Caco-2 (cell line): ENCODE measurements around the gene R3HDM2. TPM values are rescaled to one million over a fixed set of nuclear protein-coding genes. Genes with fewer than 3 reads are reported as not detected.

Source experiments
- BruUV-seq: library from RNA; stranded (reverse); fragments of 400-500 nt; replicated peaks from 2 replicates; lab custom pipeline; 2021; lab: Mats Ljungman, UMichigan
- CTCF ChIA-PET: fragments of 300-600 bp; sonication (Branson Sonifier 250); formaldehyde crosslinking; loops from one replicate; lab custom pipeline; 2022; ENCODE audit warnings: antibody characterized with exemption; lab: Charles Lee
- POLR2A ChIA-PET: fragments of 300-600 bp; sonication (Branson Sonifier 250); formaldehyde crosslinking; loops from one replicate; lab custom pipeline; 2022; ENCODE audit warnings: antibody characterized with exemption; lab: Charles Lee
- DNase-seq, 2 experiments: peaks; one replicate each; pipeline versions ENCODE4 v3.0.0 to v3.0.0-alpha.2; 2020 to 2022
- H3K27me3 ChIP-seq: replicated peaks from 2 replicates; pipeline ENCODE4 v1.6.0; 2011; ENCODE audit warnings: low read length; ENCODE audit not compliant: control insufficient read depth, insufficient read depth
- H3K36me3 ChIP-seq: 2 replicates; pipeline ENCODE4 v1.5.1; 2011; ENCODE audit warnings: low read length; ENCODE audit not compliant: control insufficient read depth, insufficient read depth
- H3K4me1 ChIP-seq: fragments of 250-450 bp; sonication (Bioruptor Pico); 2 replicates; pipeline ENCODE4 v1.5.1; 2020; ENCODE audit warnings: mild to moderate bottlenecking
- H3K4me3 ChIP-seq: 2 replicates; pipeline ENCODE4 v1.5.1; 2011; ENCODE audit warnings: low read depth, mild to moderate bottlenecking, control low read depth, low read length
- H3K9me3 ChIP-seq: fragments of 250-450 bp; sonication (Bioruptor Pico); 2 replicates; pipeline ENCODE4 v1.5.1; 2020; ENCODE audit warnings: mild to moderate bottlenecking, moderate library complexity
- H3K27ac Mint-ChIP-seq: one replicate; pipeline ENCODE4 v1.8.0; 2022; ENCODE audit warnings: mixed read lengths; ENCODE audit not compliant: unreplicated experiment
- H3K27me3 Mint-ChIP-seq: one replicate; pipeline ENCODE4 v1.8.0; 2022; ENCODE audit warnings: mixed read lengths; ENCODE audit not compliant: insufficient read depth, unreplicated experiment
- H3K36me3 Mint-ChIP-seq: one replicate; pipeline ENCODE4 v1.8.0; 2022; ENCODE audit warnings: mild to moderate bottlenecking, mixed read lengths; ENCODE audit not compliant: insufficient read depth, unreplicated experiment
- H3K4me1 Mint-ChIP-seq: one replicate; pipeline ENCODE4 v1.8.0; 2022; ENCODE audit warnings: low read depth, mixed read lengths; ENCODE audit not compliant: unreplicated experiment
- H3K4me3 Mint-ChIP-seq: one replicate; pipeline ENCODE4 v1.8.0; 2022; ENCODE audit warnings: mild to moderate bottlenecking, moderate library complexity, mixed read lengths; ENCODE audit not compliant: unreplicated experiment
- H3K9me3 Mint-ChIP-seq: one replicate; pipeline ENCODE4 v1.8.0; 2022; ENCODE audit warnings: mixed read lengths; ENCODE audit not compliant: unreplicated experiment
- intact Hi-C: fragments of 100-400 bp; cut with micrococcal nuclease; formaldehyde crosslinking; loops from one replicate; pipeline ENCODE4 v1.10.0; 2022; ENCODE audit not compliant: unreplicated experiment
- total RNA-seq: library from RNA; stranded (reverse); gene quantifications from 2 replicates; pipeline ENCODE4 v1.2.3, GENCODE V29; 2022
- TF ChIP-seq, protein P1 (sequence below), 2 experiments: fragments of 200-600 bp in 1 of 2; IDR thresholded peaks; 1 replicate in 1 of 2; 2 replicates in 1 of 2; pipeline versions ENCODE4 v1.5.1 to v1.8.0; 2011 to 2022; ENCODE audit warnings: antibody characterized with exemption in 1 of 2, control low read depth in 1 of 2, inconsistent platforms in 1 of 2, low read depth in 1 of 2, low read length in 1 of 2, mild to moderate bottlenecking in 1 of 2, moderate library complexity in 1 of 2; ENCODE audit not compliant: insufficient read depth in 1 of 2, severe bottlenecking in 1 of 2, unreplicated experiment in 1 of 2

R3HDM2 gene
- total RNA-seq, 1 experiment from 2014 or later: 33.7 TPM

DNA sequence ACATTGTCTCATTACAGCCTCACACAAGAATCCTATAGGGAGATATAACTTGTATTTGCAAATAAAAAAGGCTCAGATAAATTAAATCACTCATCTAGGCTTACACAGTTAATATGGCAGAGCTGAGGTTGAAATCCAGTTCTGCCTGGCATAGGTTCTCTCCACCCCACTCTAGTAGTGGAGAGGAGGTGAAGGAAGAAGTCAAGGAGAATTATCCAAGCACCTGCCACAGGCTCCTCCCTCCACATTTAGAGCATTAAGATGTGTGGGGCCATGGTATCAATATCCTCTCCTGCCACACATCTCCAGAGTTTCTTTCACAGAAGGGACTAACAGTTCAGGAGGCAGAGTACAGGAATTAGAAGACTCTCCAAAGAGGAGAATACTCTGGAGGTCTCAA lies 157.3 kb downstream of the R3HDM2 start:
- H3K9me3 ChIP-seq: no peaks in the 10 kb centered on the region
- H3K36me3 ChIP-seq: peaks cover 2% of the 10 kb centered on the region; the same call in 1 of the 2 replicates
- H3K36me3 Mint-ChIP-seq: no peaks in the 10 kb centered on the region
- H3K4me3 ChIP-seq: no peak overlapping the region
- BruUV-seq: no TSS peak
- H3K27me3 ChIP-seq: no peaks in the 10 kb centered on the region
- DNase-seq: no peak
- intact Hi-C loops: loop anchor here (1.0 kb wide), 1 partner anchor 21 kb away; no protein-coding TSS in a partner anchor
- no peaks in the 10 kb centered on the region for H3K9me3 Mint-ChIP-seq
- CTCF ChIA-PET: no interaction called here
- no peak overlapping the region for H3K27ac Mint-ChIP-seq
- no peaks in the 10 kb centered on the region for H3K4me1 Mint-ChIP-seq
- H3K4me1 ChIP-seq: no peaks in the 10 kb centered on the region
- no peaks in the 10 kb centered on the region for H3K27me3 Mint-ChIP-seq
- no peak overlapping the region for H3K4me3 Mint-ChIP-seq
- TF ChIP-seq, protein P1, sequence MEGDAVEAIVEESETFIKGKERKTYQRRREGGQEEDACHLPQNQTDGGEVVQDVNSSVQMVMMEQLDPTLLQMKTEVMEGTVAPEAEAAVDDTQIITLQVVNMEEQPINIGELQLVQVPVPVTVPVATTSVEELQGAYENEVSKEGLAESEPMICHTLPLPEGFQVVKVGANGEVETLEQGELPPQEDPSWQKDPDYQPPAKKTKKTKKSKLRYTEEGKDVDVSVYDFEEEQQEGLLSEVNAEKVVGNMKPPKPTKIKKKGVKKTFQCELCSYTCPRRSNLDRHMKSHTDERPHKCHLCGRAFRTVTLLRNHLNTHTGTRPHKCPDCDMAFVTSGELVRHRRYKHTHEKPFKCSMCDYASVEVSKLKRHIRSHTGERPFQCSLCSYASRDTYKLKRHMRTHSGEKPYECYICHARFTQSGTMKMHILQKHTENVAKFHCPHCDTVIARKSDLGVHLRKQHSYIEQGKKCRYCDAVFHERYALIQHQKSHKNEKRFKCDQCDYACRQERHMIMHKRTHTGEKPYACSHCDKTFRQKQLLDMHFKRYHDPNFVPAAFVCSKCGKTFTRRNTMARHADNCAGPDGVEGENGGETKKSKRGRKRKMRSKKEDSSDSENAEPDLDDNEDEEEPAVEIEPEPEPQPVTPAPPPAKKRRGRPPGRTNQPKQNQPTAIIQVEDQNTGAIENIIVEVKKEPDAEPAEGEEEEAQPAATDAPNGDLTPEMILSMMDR (IDR thresholded peaks at IDR 0.05; ENCODE audit: insufficient read depth in 1 of 2, low read depth in 1 of 2, low read length in 1 of 2, severe bottlenecking in 1 of 2, unreplicated experiment in 1 of 2): no peak
- POLR2A ChIA-PET: no interaction called here

DNA sequence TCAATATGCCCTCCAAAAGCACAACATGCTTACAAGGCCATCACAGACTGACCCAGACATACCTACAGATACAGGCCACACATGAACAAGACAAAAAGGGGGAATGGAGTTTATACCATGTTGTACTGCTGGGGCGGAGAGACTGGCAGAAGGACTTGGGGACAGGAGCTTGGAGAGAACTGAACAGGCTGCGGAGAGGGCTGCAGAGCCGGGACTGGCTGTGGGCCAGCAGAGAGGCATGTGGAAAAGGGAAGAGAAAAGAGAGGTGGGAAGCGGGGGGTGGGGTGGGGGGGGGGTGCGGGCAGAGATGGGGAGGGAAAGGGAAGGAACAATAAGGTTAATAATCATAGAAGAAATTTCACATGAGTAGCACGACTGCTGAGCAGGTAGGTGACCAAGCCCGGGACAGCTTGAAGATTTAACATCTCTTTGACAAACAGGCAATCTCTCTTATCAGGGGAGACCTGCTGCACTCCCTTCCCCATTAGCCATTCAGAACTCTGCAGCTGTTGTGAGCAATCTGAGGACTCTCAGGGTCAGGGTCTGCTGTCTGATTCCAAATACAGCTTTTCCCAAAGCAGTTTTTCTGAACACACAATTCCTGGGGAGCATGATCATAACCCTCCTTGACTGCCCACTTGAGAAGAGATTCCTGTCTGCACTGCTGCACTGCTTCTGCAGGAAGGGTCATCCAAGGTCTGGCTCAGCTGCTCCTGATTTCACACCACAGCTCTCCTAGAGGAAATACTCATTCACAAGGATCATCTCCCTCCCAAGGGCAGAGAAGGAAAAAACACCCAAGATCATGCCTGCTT lies 158.3 kb downstream of the R3HDM2 start:
- TF ChIP-seq, protein P1 (IDR thresholded peaks at IDR 0.05; ENCODE audit: insufficient read depth in 1 of 2, low read depth in 1 of 2, low read length in 1 of 2, severe bottlenecking in 1 of 2, unreplicated experiment in 1 of 2): no peak
- ChIA-PET POLR2A (no interaction called here), CTCF (interaction anchor here (2.4 kb wide), 1 partner anchor 180 kb away, joined by 7 read pairs; no protein-coding TSS in a partner anchor)
- intact Hi-C loops: loop anchor here (1.0 kb wide), 1 partner anchor 20 kb away; no protein-coding TSS in a partner anchor
- no peak overlapping the region for H3K4me3 ChIP-seq
- Mint-ChIP-seq H3K9me3 (no peaks in the 10 kb centered on the region), H3K36me3 (no peaks in the 10 kb centered on the region), H3K27me3 (no peaks in the 10 kb centered on the region), H3K4me3 (no peak overlapping the region), H3K4me1 (no peaks in the 10 kb centered on the region), H3K27ac (no peak overlapping the region)
- H3K4me1 ChIP-seq: no peaks in the 10 kb centered on the region
- no peak for DNase-seq
- no peaks in the 10 kb centered on the region for H3K27me3 ChIP-seq
- no peaks in the 10 kb centered on the region for H3K9me3 ChIP-seq
- no peaks in the 10 kb centered on the region; the same call in 1 of the 2 replicates for H3K36me3 ChIP-seq
- no TSS peak for BruUV-seq

- TF ChIP-seq, protein P1 (IDR thresholded peaks at IDR 0.05; ENCODE audit: insufficient read depth in 1 of 2, low read depth in 1 of 2, low read length in 1 of 2, severe bottlenecking in 1 of 2, unreplicated experiment in 1 of 2): no peak
- H3K9me3 Mint-ChIP-seq: no peaks in the 10 kb centered on the region
- intact Hi-C loops: no loop called here
- H3K27me3 Mint-ChIP-seq: no peaks in the 10 kb centered on the region
- H3K36me3 ChIP-seq: no peaks in the 10 kb centered on the region; the same call in 1 of the 2 replicates
- peak in 1 of 2 experiments; percentile 8 for DNase-seq
- H3K4me1 Mint-ChIP-seq: no peaks in the 10 kb centered on the region
- no peaks in the 10 kb centered on the region for H3K9me3 ChIP-seq
- CTCF ChIA-PET: interaction anchor here (0.6 to 2.4 kb wide), 2 partner anchors 8 to 182 kb away, joined by 3 to 7 read pairs; no protein-coding TSS in a partner anchor
- no peak overlapping the region for H3K4me3 Mint-ChIP-seq
- BruUV-seq: no TSS peak
- H3K27me3 ChIP-seq: no peaks in the 10 kb centered on the region
- POLR2A ChIA-PET: no interaction called here
- H3K27ac Mint-ChIP-seq: no peak overlapping the region
- no peaks in the 10 kb centered on the region for H3K36me3 Mint-ChIP-seq
- H3K4me3 ChIP-seq: no peak overlapping the region
- H3K4me1 ChIP-seq: no peaks in the 10 kb centered on the region
Measured at GRCh38 chr12:57270966-57271470, 159.8 kb downstream of the R3HDM2 start.
